MCF 10A (cell line): Measurements from ENCODE around the gene METTL2A. TPM values are rescaled to one million over a fixed set of nuclear protein-coding genes. Genes with fewer than 3 reads are reported as not detected.
"Not testable (repeated sequence)": the region's sequence is repeated elsewhere in the genome, so short reads cannot be mapped to it uniquely, and the experiment has no call there.

Experiments used
- BruUV-seq: library from RNA; stranded (reverse); fragments of 400-500 nt; replicated peaks from 2 replicates; lab custom pipeline; 2021; lab: Mats Ljungman, UMichigan
- CTCF ChIA-PET: fragments of 300-600 bp; sonication (Branson Sonifier 250); formaldehyde crosslinking; extraction: SDS; loops from one replicate; lab custom pipeline; 2021; ENCODE audit warnings: antibody characterized with exemption, inconsistent platforms; lab: Yijun Ruan, JAX
- POLR2A ChIA-PET: fragments of 300-600, 350-650 bp; sonication (Branson Sonifier 250); formaldehyde crosslinking; extraction: SDS; loops from one replicate; lab custom pipeline; 2020; ENCODE audit warnings: antibody characterized with exemption, inconsistent platforms; lab: Yijun Ruan, JAX
- DNase-seq: peaks from one replicate; pipeline ENCODE4 v3.0.0-alpha.2; 2018; ENCODE audit not compliant: unreplicated experiment
- H3K27ac Mint-ChIP-seq: one replicate; pipeline ENCODE4 v1.8.0; 2022; ENCODE audit warnings: mild to moderate bottlenecking, low read depth, mixed read lengths; ENCODE audit not compliant: unreplicated experiment
- H3K27me3 Mint-ChIP-seq: one replicate; pipeline ENCODE4 v1.8.0; 2022; ENCODE audit warnings: mixed read lengths; ENCODE audit not compliant: insufficient read depth, unreplicated experiment
- H3K36me3 Mint-ChIP-seq: one replicate; pipeline ENCODE4 v1.8.0; 2022; ENCODE audit warnings: mild to moderate bottlenecking, moderate library complexity, mixed read lengths; ENCODE audit not compliant: insufficient read depth, unreplicated experiment
- H3K4me1 Mint-ChIP-seq: one replicate; pipeline ENCODE4 v1.8.0; 2022; ENCODE audit warnings: mixed read lengths; ENCODE audit not compliant: insufficient read depth, unreplicated experiment
- H3K4me3 Mint-ChIP-seq: one replicate; pipeline ENCODE4 v1.8.0; 2022; ENCODE audit warnings: mild to moderate bottlenecking, moderate library complexity, mixed read lengths; ENCODE audit not compliant: unreplicated experiment
- H3K9me3 Mint-ChIP-seq: one replicate; pipeline ENCODE4 v1.8.0; 2022; ENCODE audit warnings: mixed read lengths; ENCODE audit not compliant: unreplicated experiment
- CTCF ChIP-seq: fragments of 200-600 bp; IDR thresholded peaks from one replicate; pipeline ENCODE4 v1.8.0; 2022; ENCODE audit warnings: antibody characterized with exemption, mild to moderate bottlenecking; ENCODE audit not compliant: unreplicated experiment
- intact Hi-C: fragments of 100-400 bp; cut with micrococcal nuclease; formaldehyde crosslinking; loops from 2 replicates; pipeline ENCODE4 v1.14.1; 2022
- total RNA-seq: library from RNA; stranded (reverse); gene quantifications from 2 replicates; pipeline ENCODE4 v1.2.3, GENCODE V29; 2022

The METTL2A gene
- total RNA-seq, 1 experiment from 2014 or later = 28.0 TPM

GRCh38 chr17:62477111-62477510, 53.4 kb downstream of the METTL2A start:
- peaks cover 13% of the 10 kb centered on the region for H3K4me1 Mint-ChIP-seq
- DNase-seq, CTCF ChIA-PET, H3K27ac Mint-ChIP-seq, H3K27me3 Mint-ChIP-seq, H3K9me3 Mint-ChIP-seq, POLR2A ChIA-PET, intact Hi-C loops: not testable (repeated sequence)
- BruUV-seq = TSS peak; percentile 57
- H3K36me3 Mint-ChIP-seq = peaks cover 15% of the 10 kb centered on the region
- peak overlapping the region; percentile 65 for H3K4me3 Mint-ChIP-seq

GRCh38 chr17:62477718-62478408, 54.2 kb downstream of the METTL2A start:
- H3K27ac Mint-ChIP-seq, intact Hi-C loops, DNase-seq, POLR2A ChIA-PET, BruUV-seq, CTCF ChIA-PET, H3K9me3 Mint-ChIP-seq, H3K27me3 Mint-ChIP-seq: not testable (repeated sequence)
- Mint-ChIP-seq H3K4me3 (peak overlapping the region; percentile 65), H3K4me1 (peaks cover 13% of the 10 kb centered on the region), H3K36me3 (peaks cover 23% of the 10 kb centered on the region)

- Mint-ChIP-seq H3K27ac (peak within 1 kb of the TSS; percentile 97), H3K9me3 (no peaks in the 10 kb centered on the region), H3K27me3 (no peaks in the 10 kb centered on the region), H3K36me3 (peaks cover 29% of the 10 kb centered on the region), H3K4me1 (peaks cover 13% of the 10 kb centered on the region), H3K4me3 (peak within 1 kb of the TSS; percentile 89)
- DNase-seq = peak; percentile 72
- CTCF ChIA-PET = no interaction called here
- POLR2A ChIA-PET = no interaction called here
- BruUV-seq = no TSS peak
- intact Hi-C loops = no loop called here
- no peak for TF ChIP-seq CTCF
Measured at GRCh38 chr17:62478424-62478879, 54.8 kb downstream of the METTL2A start, which contains the start of gene TLK2. TLK2 (plus strand) TSS chr17:62478825; CDS start chr17:62481126, 2,301 bp downstream.

GRCh38 chr17:62478880-62479638, 55.4 kb downstream of the METTL2A start:
- BruUV-seq, CTCF ChIA-PET, H3K27me3 Mint-ChIP-seq, H3K9me3 Mint-ChIP-seq, POLR2A ChIA-PET, intact Hi-C loops: not testable (repeated sequence)
- Mint-ChIP-seq H3K4me3 (peak overlapping the region; percentile 89), H3K4me1 (peaks cover 13% of the 10 kb centered on the region), H3K27ac (peak overlapping the region; percentile 97), H3K36me3 (peaks cover 35% of the 10 kb centered on the region)
- peak; percentile 13 for DNase-seq

GRCh38 chr17:62479639-62480258, 56.1 kb downstream of the METTL2A start:
- Mint-ChIP-seq H3K36me3 (peaks cover 40% of the 10 kb centered on the region), H3K27ac (peak overlapping the region; percentile 97), H3K4me3 (peak overlapping the region; percentile 89), H3K4me1 (peaks cover 13% of the 10 kb centered on the region)
- BruUV-seq = TSS peak; percentile 57
- POLR2A ChIA-PET = interaction anchor here (1.2 kb wide), 1 partner anchor 56 kb away, joined by 4 read pairs; the partner anchor contains the start of gene METTL2A
- intact Hi-C loops, H3K9me3 Mint-ChIP-seq, H3K27me3 Mint-ChIP-seq, CTCF ChIA-PET: not testable (repeated sequence)
- DNase-seq = peak; percentile 30

- CTCF ChIA-PET = interaction anchor here (2.7 kb wide), 1 partner anchor 61 kb away, joined by 15 read pairs; no protein-coding TSS in a partner anchor
- H3K4me3 Mint-ChIP-seq, H3K27ac Mint-ChIP-seq, H3K9me3 Mint-ChIP-seq, H3K27me3 Mint-ChIP-seq, DNase-seq, POLR2A ChIA-PET, H3K4me1 Mint-ChIP-seq, intact Hi-C loops, BruUV-seq: not testable (repeated sequence)
- H3K36me3 Mint-ChIP-seq = peaks cover 67% of the 10 kb centered on the region
Measured at GRCh38 chr17:62482553-62482952, 58.9 kb downstream of the METTL2A start.

GRCh38 chr17:62490990-62491389, 67.3 kb downstream of the METTL2A start:
- H3K9me3 Mint-ChIP-seq, H3K4me1 Mint-ChIP-seq, DNase-seq, H3K27me3 Mint-ChIP-seq, BruUV-seq, H3K4me3 Mint-ChIP-seq, CTCF ChIA-PET, intact Hi-C loops, H3K27ac Mint-ChIP-seq: not testable (repeated sequence)
- POLR2A ChIA-PET = interaction anchor here (0.5 kb wide), 1 partner anchor 476 kb away, joined by 3 read pairs; no protein-coding TSS in a partner anchor
- H3K36me3 Mint-ChIP-seq = peaks cover 39% of the 10 kb centered on the region
